ENCODE results near the gene C20orf141.
A peak's percentile ranks its signal among the peaks of the same experiment; 100 is the strongest.

Gene C20orf141

GRCh38 chr20:2793471-2793870, 21.3 kb upstream of the C20orf141 start:
- no peaks in the 10 kb centered on the region for H3K27me3 ChIP-seq (ENCODE audit: control insufficient read depth, insufficient read depth, low read length, poor library complexity, severe bottlenecking)
- no peak overlapping the region for H3K27ac ChIP-seq (ENCODE audit: insufficient read depth, low read depth, low read length, poor library complexity, severe bottlenecking)
- no peak overlapping the region for H3K4me3 ChIP-seq (ENCODE audit: insufficient read depth, low read depth, low read length)
- no peaks in the 10 kb centered on the region for H3K4me1 ChIP-seq (ENCODE audit: control insufficient read depth, insufficient read depth, low read length)
- H3K36me3 ChIP-seq (ENCODE audit: control insufficient read depth, insufficient read depth, low read length): peaks cover 44% of the 10 kb centered on the region
- 93 to 95% methylated on average over 6 of the region's 6 CpGs for WGBS, 2 experiments
- no peaks in the 10 kb centered on the region for H3K9me3 ChIP-seq (ENCODE audit: control insufficient read depth, low read length)

DNA sequence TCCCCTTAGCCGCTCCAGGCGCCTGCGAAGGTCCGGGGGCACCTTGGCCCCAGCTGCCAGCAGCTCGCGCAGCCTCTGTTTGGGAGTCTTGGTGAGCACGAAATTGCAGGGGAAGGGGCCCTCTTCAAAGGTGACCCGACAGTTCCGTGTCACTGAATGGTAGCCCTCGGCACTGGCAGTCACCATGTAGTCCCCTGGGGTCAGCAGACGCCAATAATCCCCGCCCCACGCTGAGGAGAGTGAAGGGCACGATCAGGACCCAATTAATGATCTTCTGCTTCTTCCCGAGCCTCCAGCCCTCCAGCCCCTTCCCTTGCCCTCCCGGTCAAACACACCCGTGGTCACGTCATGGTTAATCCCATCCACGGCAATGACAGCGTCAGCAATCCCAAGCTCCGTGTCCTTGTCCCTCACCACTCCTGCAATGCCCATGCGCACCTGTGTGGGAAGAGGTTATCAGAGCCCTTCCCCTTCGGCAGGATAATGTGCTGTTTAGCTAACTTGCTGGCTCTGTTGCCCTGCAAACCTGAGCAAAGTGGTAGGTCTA, 20.5 kb upstream of the C20orf141 start:
- H3K27ac ChIP-seq (ENCODE audit: insufficient read depth, low read depth, low read length, poor library complexity, severe bottlenecking): no peak overlapping the region
- 93 to 97% methylated on average over 23 of the region's 23 CpGs for WGBS, 2 experiments
- no peaks in the 10 kb centered on the region for H3K27me3 ChIP-seq (ENCODE audit: control insufficient read depth, insufficient read depth, low read length, poor library complexity, severe bottlenecking)
- H3K9me3 ChIP-seq (ENCODE audit: control insufficient read depth, low read length): no peaks in the 10 kb centered on the region
- H3K4me1 ChIP-seq (ENCODE audit: control insufficient read depth, insufficient read depth, low read length): peaks cover 4% of the 10 kb centered on the region
- H3K36me3 ChIP-seq (ENCODE audit: control insufficient read depth, insufficient read depth, low read length): peaks cover 46% of the 10 kb centered on the region
- no peak overlapping the region for H3K4me3 ChIP-seq (ENCODE audit: insufficient read depth, low read depth, low read length)

DNA sequence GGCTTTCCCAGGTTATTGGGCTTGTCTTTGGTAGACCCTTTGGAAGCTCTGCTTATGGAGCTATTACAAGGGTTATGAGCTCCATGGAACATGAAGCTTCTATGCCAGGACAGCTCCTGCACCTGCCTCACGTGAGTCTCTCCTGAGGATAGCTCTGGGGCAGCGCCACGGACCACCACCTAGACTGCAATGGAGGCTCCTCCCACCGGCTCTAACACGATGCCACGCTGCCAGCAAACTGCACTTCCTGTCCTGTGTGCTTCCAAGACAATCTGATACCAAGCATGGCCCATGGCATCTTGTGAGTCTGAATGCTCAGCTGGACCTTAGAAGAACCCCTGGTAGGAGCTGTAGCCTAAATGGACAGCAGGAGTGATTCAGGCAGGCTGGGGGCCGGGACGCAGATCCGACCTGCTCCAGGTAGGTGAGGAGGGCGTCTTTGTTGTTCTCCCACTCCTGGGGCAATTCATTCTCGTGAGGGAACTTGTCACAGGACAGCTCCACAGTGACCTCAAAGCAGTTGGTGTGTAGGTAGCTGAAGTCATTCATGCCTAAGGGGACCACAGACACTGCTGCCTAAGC, 19.8 kb upstream of the C20orf141 start:
- Histone ChIP-seq H3K36me3 (ENCODE audit: control insufficient read depth, insufficient read depth, low read length) (peaks cover 46% of the 10 kb centered on the region), H3K4me1 (ENCODE audit: control insufficient read depth, insufficient read depth, low read length) (peaks cover 10% of the 10 kb centered on the region), H3K27ac (ENCODE audit: insufficient read depth, low read depth, low read length, poor library complexity, severe bottlenecking) (no peak overlapping the region), H3K9me3 (ENCODE audit: control insufficient read depth, low read length) (no peaks in the 10 kb centered on the region), H3K4me3 (ENCODE audit: insufficient read depth, low read depth, low read length) (no peak overlapping the region), H3K27me3 (ENCODE audit: control insufficient read depth, insufficient read depth, low read length, poor library complexity, severe bottlenecking) (no peaks in the 10 kb centered on the region)
- WGBS, 2 experiments: 95 to 96% methylated on average over 11 of the region's 11 CpGs

DNA sequence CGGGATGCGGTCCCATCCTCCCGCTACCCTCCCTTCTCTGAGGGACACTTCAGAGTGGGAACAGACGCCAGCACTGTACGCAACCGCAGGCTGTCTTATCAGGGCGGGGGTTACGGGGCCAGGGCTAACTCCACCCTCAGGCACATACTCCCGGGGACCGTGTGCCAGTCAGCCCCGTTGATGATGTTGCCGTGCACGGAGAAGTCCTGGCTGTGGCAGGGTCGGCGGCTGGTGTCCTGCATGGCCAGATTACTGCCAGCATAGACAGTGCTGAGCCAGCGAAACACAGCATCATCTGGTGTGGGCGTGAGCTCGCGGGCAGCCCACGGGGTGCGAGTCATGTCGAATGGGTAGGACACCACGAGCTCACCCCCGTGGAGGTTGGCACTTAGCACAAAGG, 19.3 kb upstream of the C20orf141 start:
- Histone ChIP-seq H3K4me1 (ENCODE audit: control insufficient read depth, insufficient read depth, low read length) (peaks cover 10% of the 10 kb centered on the region), H3K36me3 (ENCODE audit: control insufficient read depth, insufficient read depth, low read length) (peaks cover 46% of the 10 kb centered on the region), H3K27ac (ENCODE audit: insufficient read depth, low read depth, low read length, poor library complexity, severe bottlenecking) (no peak overlapping the region), H3K4me3 (ENCODE audit: insufficient read depth, low read depth, low read length) (no peak overlapping the region), H3K9me3 (ENCODE audit: control insufficient read depth, low read length) (no peaks in the 10 kb centered on the region), H3K27me3 (ENCODE audit: control insufficient read depth, insufficient read depth, low read length, poor library complexity, severe bottlenecking) (no peaks in the 10 kb centered on the region)
- WGBS, 2 experiments: 96% methylated on average over 24 of the region's 24 CpGs

GRCh38 chr20:2796011-2796660, 18.7 kb upstream of the C20orf141 start:
- H3K27ac ChIP-seq (ENCODE audit: insufficient read depth, low read depth, low read length, poor library complexity, severe bottlenecking): no peak overlapping the region
- WGBS, 2 experiments: 95 to 96% methylated on average over 20 of the region's 20 CpGs
- no peak overlapping the region for H3K4me3 ChIP-seq (ENCODE audit: insufficient read depth, low read depth, low read length)
- no peaks in the 10 kb centered on the region for H3K9me3 ChIP-seq (ENCODE audit: control insufficient read depth, low read length)
- peaks cover 4% of the 10 kb centered on the region for H3K27me3 ChIP-seq (ENCODE audit: control insufficient read depth, insufficient read depth, low read length, poor library complexity, severe bottlenecking)
- peaks cover 46% of the 10 kb centered on the region for H3K36me3 ChIP-seq (ENCODE audit: control insufficient read depth, insufficient read depth, low read length)
- H3K4me1 ChIP-seq (ENCODE audit: control insufficient read depth, insufficient read depth, low read length): peaks cover 10% of the 10 kb centered on the region

- peaks cover 46% of the 10 kb centered on the region for H3K36me3 ChIP-seq (ENCODE audit: control insufficient read depth, insufficient read depth, low read length)
- no peaks in the 10 kb centered on the region for H3K9me3 ChIP-seq (ENCODE audit: control insufficient read depth, low read length)
- H3K4me1 ChIP-seq (ENCODE audit: control insufficient read depth, insufficient read depth, low read length): peaks cover 10% of the 10 kb centered on the region
- no peak overlapping the region for H3K27ac ChIP-seq (ENCODE audit: insufficient read depth, low read depth, low read length, poor library complexity, severe bottlenecking)
- peaks cover 16% of the 10 kb centered on the region for H3K27me3 ChIP-seq (ENCODE audit: control insufficient read depth, insufficient read depth, low read length, poor library complexity, severe bottlenecking)
- WGBS, 2 experiments: 89 to 91% methylated on average over 16 of the region's 16 CpGs
- no peak overlapping the region for H3K4me3 ChIP-seq (ENCODE audit: insufficient read depth, low read depth, low read length)
Measured at GRCh38 chr20:2797136-2797983, 17.4 kb upstream of the C20orf141 start.

DNA sequence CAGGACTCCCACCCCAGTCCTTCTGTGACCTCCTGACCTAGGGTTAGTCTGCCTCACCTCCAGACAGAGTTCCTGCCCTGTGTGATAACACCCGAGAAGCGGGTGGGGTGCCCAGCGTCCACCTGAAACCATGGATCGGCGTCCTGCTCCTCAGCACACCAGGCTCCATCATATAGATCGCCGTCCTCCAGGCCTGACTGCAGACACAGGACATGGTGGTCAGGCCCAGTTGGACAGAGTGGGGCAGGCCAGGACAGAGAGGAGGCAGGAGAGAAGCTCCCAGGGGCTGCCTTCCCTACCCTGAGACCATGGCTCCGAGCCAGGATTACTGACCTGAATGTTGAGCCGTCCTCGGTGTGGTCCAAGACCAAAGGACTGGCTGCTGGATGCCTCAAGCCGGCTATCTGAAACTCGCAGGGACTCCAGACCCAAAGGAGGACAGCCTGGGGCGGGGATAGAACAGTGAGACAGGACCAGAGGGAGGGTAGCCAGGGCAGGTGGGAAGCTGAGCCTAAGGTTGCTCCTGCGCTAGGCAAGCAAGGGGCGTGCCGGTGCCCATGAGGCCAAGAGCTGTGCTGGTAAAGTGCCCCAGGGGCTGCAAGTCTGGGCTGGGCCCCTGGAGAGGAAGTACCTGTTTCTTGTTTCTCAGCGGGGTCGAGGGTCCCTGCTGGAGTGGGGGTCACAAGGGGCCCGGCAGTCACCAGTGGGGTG, 16.5 kb upstream of the C20orf141 start:
- Histone ChIP-seq H3K27me3 (ENCODE audit: control insufficient read depth, insufficient read depth, low read length, poor library complexity, severe bottlenecking) (peaks cover 25% of the 10 kb centered on the region), H3K9me3 (ENCODE audit: control insufficient read depth, low read length) (no peaks in the 10 kb centered on the region), H3K4me1 (ENCODE audit: control insufficient read depth, insufficient read depth, low read length) (peaks cover 10% of the 10 kb centered on the region), H3K27ac (ENCODE audit: insufficient read depth, low read depth, low read length, poor library complexity, severe bottlenecking) (no peak overlapping the region), H3K36me3 (ENCODE audit: control insufficient read depth, insufficient read depth, low read length) (peaks cover 46% of the 10 kb centered on the region), H3K4me3 (ENCODE audit: insufficient read depth, low read depth, low read length) (no peak overlapping the region)
- WGBS, 2 experiments: 93 to 94% methylated on average over 19 of the region's 19 CpGs

- peaks cover 46% of the 10 kb centered on the region for H3K36me3 ChIP-seq (ENCODE audit: control insufficient read depth, insufficient read depth, low read length)
Measured at GRCh38 chr20:2798814-2799213, 16.0 kb upstream of the C20orf141 start.

GRCh38 chr20:2799271-2799670, 15.5 kb upstream of the C20orf141 start:
- Histone ChIP-seq H3K9me3 (ENCODE audit: control insufficient read depth, low read length) (no peaks in the 10 kb centered on the region), H3K4me3 (ENCODE audit: insufficient read depth, low read depth, low read length) (peak overlapping the region; percentile 79), H3K4me1 (ENCODE audit: control insufficient read depth, insufficient read depth, low read length) (peaks cover 10% of the 10 kb centered on the region), H3K36me3 (ENCODE audit: control insufficient read depth, insufficient read depth, low read length) (peaks cover 43% of the 10 kb centered on the region), H3K27ac (ENCODE audit: insufficient read depth, low read depth, low read length, poor library complexity, severe bottlenecking) (peak overlapping the region; percentile 57), H3K27me3 (ENCODE audit: control insufficient read depth, insufficient read depth, low read length, poor library complexity, severe bottlenecking) (peaks cover 35% of the 10 kb centered on the region)
- 51 to 53% methylated on average over 9 of the region's 9 CpGs for WGBS, 2 experiments

More at GRCh38 chr20:2798814-2799213, 16.0 kb upstream of the C20orf141 start:
- peaks cover 31% of the 10 kb centered on the region for H3K27me3 ChIP-seq (ENCODE audit: control insufficient read depth, insufficient read depth, low read length, poor library complexity, severe bottlenecking)
- WGBS, 2 experiments: 52 to 61% methylated on average over 6 of the region's 6 CpGs
- H3K4me3 ChIP-seq (ENCODE audit: insufficient read depth, low read depth, low read length): peak overlapping the region; percentile 79
- H3K27ac ChIP-seq (ENCODE audit: insufficient read depth, low read depth, low read length, poor library complexity, severe bottlenecking): no peak overlapping the region
- no peaks in the 10 kb centered on the region for H3K9me3 ChIP-seq (ENCODE audit: control insufficient read depth, low read length)
- peaks cover 10% of the 10 kb centered on the region for H3K4me1 ChIP-seq (ENCODE audit: control insufficient read depth, insufficient read depth, low read length)

All from ectodermal cell (in vitro differentiated cells).